PC-9 (cell line): ENCODE data around the gene RBM28.

ENCODE experiments used
- EZH2 ChIP-seq: fragments of 200-600 bp; sonication (generic); IDR thresholded peaks from 2 replicates; pipeline ENCODE4 v1.8.0; 2017; ENCODE audit warnings: antibody characterized with exemption, low read depth
- TF ChIP-seq, protein P1 (sequence below): fragments of 200-600 bp; sonication (generic); conservative IDR thresholded peaks from 2 replicates; pipeline ENCODE4 v1.6.1; 2017; ENCODE audit warnings: mixed run types, antibody characterized with exemption, mild to moderate bottlenecking, moderate library complexity

DNA sequence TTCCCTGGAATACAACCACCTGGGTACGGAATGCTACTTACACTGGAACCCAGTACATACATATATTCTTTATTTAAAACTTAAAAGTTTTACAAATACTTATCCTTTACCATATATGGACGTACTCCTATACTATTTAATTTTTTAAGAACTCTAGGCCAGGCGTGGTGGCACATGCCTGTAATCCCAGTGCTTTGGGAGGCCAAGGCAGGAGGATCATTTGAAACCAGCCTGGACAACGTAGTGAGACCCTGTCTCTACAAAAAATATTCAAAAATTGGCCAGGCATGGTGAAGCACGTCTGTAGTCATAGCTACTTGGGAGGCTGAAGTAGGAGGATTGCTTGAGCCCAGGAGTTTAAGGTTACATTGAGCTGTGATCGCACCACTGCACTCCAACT lies 2.0 kb downstream of the RBM28 start:
- TF ChIP-seq EZH2 = no peak
- TF ChIP-seq, protein P1, sequence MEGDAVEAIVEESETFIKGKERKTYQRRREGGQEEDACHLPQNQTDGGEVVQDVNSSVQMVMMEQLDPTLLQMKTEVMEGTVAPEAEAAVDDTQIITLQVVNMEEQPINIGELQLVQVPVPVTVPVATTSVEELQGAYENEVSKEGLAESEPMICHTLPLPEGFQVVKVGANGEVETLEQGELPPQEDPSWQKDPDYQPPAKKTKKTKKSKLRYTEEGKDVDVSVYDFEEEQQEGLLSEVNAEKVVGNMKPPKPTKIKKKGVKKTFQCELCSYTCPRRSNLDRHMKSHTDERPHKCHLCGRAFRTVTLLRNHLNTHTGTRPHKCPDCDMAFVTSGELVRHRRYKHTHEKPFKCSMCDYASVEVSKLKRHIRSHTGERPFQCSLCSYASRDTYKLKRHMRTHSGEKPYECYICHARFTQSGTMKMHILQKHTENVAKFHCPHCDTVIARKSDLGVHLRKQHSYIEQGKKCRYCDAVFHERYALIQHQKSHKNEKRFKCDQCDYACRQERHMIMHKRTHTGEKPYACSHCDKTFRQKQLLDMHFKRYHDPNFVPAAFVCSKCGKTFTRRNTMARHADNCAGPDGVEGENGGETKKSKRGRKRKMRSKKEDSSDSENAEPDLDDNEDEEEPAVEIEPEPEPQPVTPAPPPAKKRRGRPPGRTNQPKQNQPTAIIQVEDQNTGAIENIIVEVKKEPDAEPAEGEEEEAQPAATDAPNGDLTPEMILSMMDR = no peak
